Left ventricle myocardium inferior (tissue), 1 donor: ENCODE data around the gene PVALEF. TPM values are rescaled to one million over a fixed set of nuclear protein-coding genes. Genes with fewer than 3 reads are reported as not detected.
"Not testable (repeated sequence)": the region's sequence is repeated elsewhere in the genome, so short reads cannot be mapped to it uniquely, and the experiment has no call there.

Experiments
- DNase-seq: peaks from one replicate; pipeline ENCODE4 v3.0.0-alpha.2; 2020
- H3K27ac ChIP-seq: fragments of 200-600 bp; replicated peaks from 2 replicates; pipeline ENCODE4 v1.8.0; 2021
- H3K27me3 ChIP-seq: fragments of 200-600 bp; 2 replicates; pipeline ENCODE4 v1.8.0; 2021; ENCODE audit warnings: low read depth
- H3K36me3 ChIP-seq: fragments of 200-600 bp; 2 replicates; pipeline ENCODE4 v1.8.0; 2021
- H3K4me1 ChIP-seq: fragments of 200-600 bp; 2 replicates; pipeline ENCODE4 v1.8.0; 2021
- H3K4me3 ChIP-seq: fragments of 200-600 bp; 2 replicates; pipeline ENCODE4 v1.8.0; 2021; ENCODE audit warnings: mild to moderate bottlenecking, moderate library complexity
- H3K9me3 ChIP-seq: fragments of 200-600 bp; replicated peaks from 2 replicates; pipeline ENCODE4 v1.8.0; 2021
- CTCF ChIP-seq: fragments of 200-600 bp; IDR thresholded peaks from 2 replicates; pipeline ENCODE4 v1.8.0; 2021; ENCODE audit warnings: antibody characterized with exemption, mild to moderate bottlenecking, borderline replicate concordance
- intact Hi-C: fragments of 100-400 bp; cut with micrococcal nuclease; formaldehyde crosslinking; loops from one replicate; pipeline ENCODE4 v1.11.0; 2022
- total RNA-seq: library from RNA; stranded (reverse); fragmentation: NEBNext Ultra II Directional; extraction: Animal tissue kit (Norgen Biotek cat#: 25700); gene quantifications from one replicate; pipeline ENCODE4 v1.2.1, GENCODE V29; 2021
- donor health status: DM: no; HTN: yes; CAD: no; lungs with severe emphysema.

PVALEF gene
- total RNA-seq, 1 donor from 2014 or later: not detected

GRCh38 chr17:81143717-81144422 is 21.4 kb upstream of the PVALEF start:
- Histone ChIP-seq H3K36me3 (no peaks in the 10 kb centered on the region), H3K9me3 (no peaks in the 10 kb centered on the region), H3K4me3 (no peak overlapping the region), H3K27ac (no peak overlapping the region), H3K4me1 (peaks cover 9% of the 10 kb centered on the region), H3K27me3 (no peaks in the 10 kb centered on the region)
- no peak for DNase-seq
- no peak for TF ChIP-seq CTCF
- intact Hi-C loops: no loop called here

- no peak overlapping the region for H3K27ac ChIP-seq
- no peaks in the 10 kb centered on the region for H3K36me3 ChIP-seq
- no peaks in the 10 kb centered on the region for H3K27me3 ChIP-seq
- H3K4me3 ChIP-seq: no peak overlapping the region
- peaks cover 9% of the 10 kb centered on the region for H3K4me1 ChIP-seq
- TF ChIP-seq CTCF: no peak
- intact Hi-C loops: no loop called here
- DNase-seq: no peak
- no peaks in the 10 kb centered on the region for H3K9me3 ChIP-seq
These were observed 20.9 kb upstream of the PVALEF start for GRCh38 chr17:81144423-81144781.

- DNase-seq, H3K4me1 ChIP-seq, intact Hi-C loops, H3K4me3 ChIP-seq, H3K9me3 ChIP-seq, H3K27me3 ChIP-seq, H3K36me3 ChIP-seq, H3K27ac ChIP-seq: not testable (repeated sequence)
These were observed 19.1 kb upstream of the PVALEF start for GRCh38 chr17:81146208-81146607.

- no peak overlapping the region for H3K27ac ChIP-seq
- peaks cover 5% of the 10 kb centered on the region for H3K4me1 ChIP-seq
- intact Hi-C loops: no loop called here
- no peak for DNase-seq
- no peaks in the 10 kb centered on the region for H3K36me3 ChIP-seq
- no peak for TF ChIP-seq CTCF
- H3K27me3 ChIP-seq: no peaks in the 10 kb centered on the region
- H3K9me3 ChIP-seq: no peaks in the 10 kb centered on the region
- H3K4me3 ChIP-seq: no peak overlapping the region
These were observed 17.6 kb upstream of the PVALEF start for GRCh38 chr17:81147701-81148100.

- no peak overlapping the region for H3K27ac ChIP-seq
- peaks cover 6% of the 10 kb centered on the region for H3K4me1 ChIP-seq
- no peak for DNase-seq
- no peaks in the 10 kb centered on the region for H3K9me3 ChIP-seq
- TF ChIP-seq CTCF: no peak
- no peak overlapping the region for H3K4me3 ChIP-seq
- H3K27me3 ChIP-seq: no peaks in the 10 kb centered on the region
- no peaks in the 10 kb centered on the region for H3K36me3 ChIP-seq
- intact Hi-C loops: no loop called here
These were observed 16.7 kb upstream of the PVALEF start for GRCh38 chr17:81148571-81148970.

- H3K36me3 ChIP-seq: no peaks in the 10 kb centered on the region
- H3K27ac ChIP-seq: no peak overlapping the region
- no peak for DNase-seq
- no peaks in the 10 kb centered on the region for H3K9me3 ChIP-seq
- H3K4me3 ChIP-seq: no peak overlapping the region
- H3K27me3 ChIP-seq: no peaks in the 10 kb centered on the region
- H3K4me1 ChIP-seq: peaks cover 8% of the 10 kb centered on the region
- intact Hi-C loops: no loop called here
- no peak for TF ChIP-seq CTCF
These were observed 16.2 kb upstream of the PVALEF start for GRCh38 chr17:81148986-81149533.
